A549 (cell line): ENCODE results near the gene CD8B. TPM values are rescaled to one million over a fixed set of nuclear protein-coding genes. Genes with fewer than 3 reads are reported as not detected.
A peak's percentile ranks its signal among the peaks of the same experiment; 100 is the strongest.

ENCODE experiments used
- ATAC-seq, 2 experiments: fragments of 200-7000 bp in 1 of 2; fragments of >200 bp in 1 of 2; cut with Nextera tagmentation in 1 of 2; cut with Tn5 transposase in 1 of 2; 3 replicates each; pipeline versions ENCODE4 v1.8.0 to v1.9.1; 2018 to 2020; ENCODE audit warnings: mild to moderate bottlenecking in 1 of 2, moderate library complexity in 1 of 2
- CTCF ChIA-PET: fragments of 300-600 bp; sonication (Branson Sonifier 250); formaldehyde crosslinking; extraction: SDS; loops from one replicate; lab custom pipeline; 2021; ENCODE audit warnings: antibody characterized with exemption, inconsistent platforms; lab: Yijun Ruan, JAX
- POLR2A ChIA-PET: fragments of 350-600 bp; formaldehyde crosslinking; extraction: SDS; loops from one replicate; lab custom pipeline; 2021; ENCODE audit warnings: antibody characterized with exemption, inconsistent platforms; lab: Yijun Ruan, JAX
- DNase-seq, 2 experiments: peaks; one replicate each; pipeline versions ENCODE4 v3.0.0 to v3.0.0-alpha.2; 2011 to 2016; ENCODE audit warnings: low read depth in 1 of 2, low spot score in 1 of 2
- FAIRE-seq: peaks from 2 replicates; lab custom pipeline; 2011; peaks lifted over from hg19 to GRCh38; lab: Jason Lieb, UNC
- H3K27ac ChIP-seq, 2 experiments: fragments of >200 bp; sonication (Bioruptor Twin); formaldehyde crosslinking; 3 replicates each; pipeline ENCODE4 v1.5.1; 2016 to 2017
- H3K4me1 ChIP-seq: fragments of >200 bp; sonication (Bioruptor Twin); formaldehyde crosslinking; 3 replicates; pipeline ENCODE4 v1.6.1; 2016
- H3K4me2 ChIP-seq: fragments of >200 bp; sonication (Bioruptor Twin); formaldehyde crosslinking; 3 replicates; pipeline ENCODE4 v1.6.1; 2016
- H3K4me3 ChIP-seq: fragments of >200 bp; sonication (Bioruptor Twin); formaldehyde crosslinking; 3 replicates; pipeline ENCODE4 v1.5.1; 2016
- H3K9me3 ChIP-seq: fragments of >200 bp; sonication (Bioruptor Twin); formaldehyde crosslinking; 3 replicates; pipeline ENCODE4 v1.6.1; 2016
- CBX2 ChIP-seq: fragments of 200-600 bp; sonication (generic); IDR thresholded peaks from 2 replicates; pipeline ENCODE4 v1.6.1; 2016; ENCODE audit warnings: low read depth, mild to moderate bottlenecking, borderline replicate concordance
- CHD4 ChIP-seq: fragments of 200-600 bp; sonication (generic); IDR thresholded peaks from 2 replicates; pipeline ENCODE4 v1.6.1; 2016; ENCODE audit warnings: antibody characterized with exemption, mild to moderate bottlenecking, borderline replicate concordance
- CTCF ChIP-seq: fragments of >200 bp; sonication (Bioruptor Twin); formaldehyde crosslinking; IDR thresholded peaks from 3 replicates; pipeline ENCODE4 v1.5.1; 2016
- ELK1 ChIP-seq: fragments of 150-350 bp; IDR thresholded peaks from 2 replicates; pipeline ENCODE4 v1.6.1; 2014; ENCODE audit warnings: low read depth, mild to moderate bottlenecking, low read length
- EP300 ChIP-seq, 2 experiments: fragments of >200 bp; sonication (Bioruptor Twin); formaldehyde crosslinking; IDR thresholded peaks; 2 replicates in 1 of 2; 3 replicates in 1 of 2; pipeline ENCODE4 v1.6.1; 2016 to 2017
- FOSL2 ChIP-seq, 2 experiments: fragments of 450-650 bp in 1 of 2; fragments of >200 bp in 1 of 2; sonication (Bioruptor Twin) in 1 of 2; formaldehyde crosslinking; IDR thresholded peaks; 2 replicates each; pipeline versions ENCODE4 v1.5.0 to v1.6.1; 2016 to 2020; ENCODE audit warnings: mild to moderate bottlenecking in 1 of 2, moderate library complexity in 1 of 2
- HDAC2 ChIP-seq: fragments of 200-600 bp; sonication (generic); IDR thresholded peaks from 2 replicates; pipeline ENCODE4 v1.6.1; 2016
- HOXA7 ChIP-seq: fragments of 250-450 bp; sonication (Bioruptor Pico); IDR thresholded peaks from 2 replicates; pipeline ENCODE4 v1.5.0; 2020; ENCODE audit warnings: mild to moderate bottlenecking, moderate library complexity
- JUN ChIP-seq, 2 experiments: fragments of >200 bp; sonication (Bioruptor Twin); formaldehyde crosslinking; IDR thresholded peaks; 2 replicates in 1 of 2; 3 replicates in 1 of 2; pipeline ENCODE4 v1.6.1; 2016 to 2017
- KDM1A ChIP-seq: fragments of 200-600 bp; sonication (generic); IDR thresholded peaks from 2 replicates; pipeline ENCODE4 v1.6.1; 2016; ENCODE audit warnings: low read depth, mild to moderate bottlenecking
- MAX ChIP-seq: IDR thresholded peaks from 2 replicates; pipeline ENCODE4 v1.6.1; 2012
- MAZ ChIP-seq: fragments of 150-350 bp; IDR thresholded peaks from 2 replicates; pipeline ENCODE4 v1.6.1; 2014; ENCODE audit warnings: antibody characterized with exemption, low read depth, low read length, borderline replicate concordance
- NPAS2 ChIP-seq: fragments of 250-450 bp; sonication (Bioruptor Pico); IDR thresholded peaks from 2 replicates; pipeline ENCODE4 v1.8.0; 2022; ENCODE audit warnings: mild to moderate bottlenecking, moderate library complexity, borderline replicate concordance
- PBX3 ChIP-seq: IDR thresholded peaks from 2 replicates; pipeline ENCODE4 v1.6.1; 2012
- PHF8 ChIP-seq: fragments of 200-600 bp; sonication (generic); IDR thresholded peaks from 2 replicates; pipeline ENCODE4 v1.6.1; 2016; ENCODE audit warnings: low read depth, mild to moderate bottlenecking, antibody characterized with exemption, moderate library complexity, borderline replicate concordance
- POLR2A ChIP-seq: IDR thresholded peaks from 2 replicates; pipeline ENCODE4 v1.6.1; 2012; ENCODE audit warnings: mild to moderate bottlenecking, low read length
- RCOR1 ChIP-seq: fragments of 150-350 bp; IDR thresholded peaks from 2 replicates; pipeline ENCODE4 v1.6.1; 2014; ENCODE audit warnings: antibody characterized with exemption, low read length, low read depth
- SMC3 ChIP-seq: fragments of >200 bp; sonication (Bioruptor Twin); formaldehyde crosslinking; IDR thresholded peaks from 3 replicates; pipeline ENCODE4 v1.6.1; 2018; ENCODE audit warnings: inconsistent platforms
- TFCP2L1 ChIP-seq: fragments of 250-450 bp; sonication (Bioruptor Pico); IDR thresholded peaks from 2 replicates; pipeline ENCODE4 v1.5.0; 2021; ENCODE audit warnings: mild to moderate bottlenecking
- TP53 ChIP-seq: fragments of 250-450 bp; sonication (Bioruptor Pico); IDR thresholded peaks from 2 replicates; pipeline ENCODE4 v1.5.0; 2021; ENCODE audit warnings: mild to moderate bottlenecking, moderate library complexity
- ZFP36 ChIP-seq: fragments of 450-650 bp; IDR thresholded peaks from 2 replicates; pipeline ENCODE4 v1.6.1; 2014; ENCODE audit warnings: borderline replicate concordance; ENCODE audit not compliant: partially characterized antibody
- whole genome bisulfite sequencing: methylation state at CpG from one replicate; pipeline ENCODE4 v1.1.6; 2017; ENCODE audit errors: missing lambda C conversion rate; 5-methylcytosine and 5-hydroxymethylcytosine counted together
- polyA plus RNA-seq, 4 experiments: library from polyadenylated mRNA; depleted of rRNA in 3 of 4; stranded (reverse); fragments of >200 nt; fragmentation: RNase III in 1 of 4; extraction: RNeasy Plus Mini Kit Qiagen cat#74134 plus additional on column Dnase treatment in 1 of 4; gene quantifications; 2 replicates in 3 of 4; 3 replicates in 1 of 4; pipeline ENCODE4 v1.2.3, GENCODE V29; 2011 to 2017

Gene CD8B
- polyA plus RNA-seq, 2 of the 4 experiments (the other 2 are of a cell fraction) = not detected

GRCh38 chr2:86793752-86794151 lies 67.9 kb downstream of the CD8B start:
- ATAC-seq (no peak), FAIRE-seq (no peak), DNase-seq (no peak)
- ChIA-PET CTCF (interaction anchor here (1.5 kb wide), 1 partner anchor 15 kb away, joined by 4 read pairs; no protein-coding TSS in a partner anchor), POLR2A (no interaction called here)
- Histone ChIP-seq H3K4me3 (no peak overlapping the region), H3K4me2 (no peak overlapping the region), H3K27ac (no peak overlapping the region), H3K4me1 (peaks cover 19% of the 10 kb centered on the region; the same call in 2 of the 3 replicates), H3K9me3 (peaks cover 15% of the 10 kb centered on the region)
- no peak for TF ChIP-seq KDM1A
- no peak for TF ChIP-seq HOXA7
- TF ChIP-seq ELK1 = no peak
- no peak for TF ChIP-seq MAZ
- no peak for TF ChIP-seq TFCP2L1 (CRISPR knock-in tag)
- TF ChIP-seq CHD4 = no peak
- no peak for TF ChIP-seq EP300 (IDR thresholded peaks at IDR 0.05)
- TF ChIP-seq FOSL2 (IDR thresholded peaks at IDR 0.05) = no peak
- TF ChIP-seq FOSL2 (CRISPR knock-in tag; IDR thresholded peaks at IDR 0.05) = no peak
- TF ChIP-seq ZFP36 = no peak
- no peak for TF ChIP-seq NPAS2
- WGBS = 46% methylated on average over 4 of the region's 4 CpGs

GRCh38 chr2:86791573-86791972 lies 70.1 kb downstream of the CD8B start:
- H3K4me2 ChIP-seq = no peak overlapping the region

More at GRCh38 chr2:86791573-86791972, 70.1 kb downstream of the CD8B start:
- CTCF ChIA-PET = interaction anchor here (0.5 to 2.4 kb wide), 5 partner anchors 13 to 389 kb away, joined by 3 to 13 read pairs (median 3); no protein-coding TSS in a partner anchor
- peak in 1 of 2 experiments; percentile 15; a peak in 1 of 6 replicates for ATAC-seq
- H3K4me1 ChIP-seq = peaks cover 19% of the 10 kb centered on the region; the same call in 2 of the 3 replicates
- TF ChIP-seq JUN (IDR thresholded peaks at IDR 0.05) (no peak), CBX2 (no peak), HDAC2 (no peak), RCOR1 (no peak), POLR2A (no peak), PHF8 (no peak), FOSL2 (IDR thresholded peaks at IDR 0.05) (no peak), FOSL2 (CRISPR knock-in tag; IDR thresholded peaks at IDR 0.05) (no peak), MAX (no peak), PBX3 (no peak), CTCF (no peak), TP53 (no peak), SMC3 (no peak)
- TF ChIP-seq, all 56 proteins: peak for 0
- POLR2A ChIA-PET = no interaction called here
- no peak overlapping the region for H3K4me3 ChIP-seq
- no peak for FAIRE-seq
- no peak for DNase-seq
- WGBS = 65% methylated on average over 7 of the region's 7 CpGs
- peaks cover 6% of the 10 kb centered on the region; the same call in 2 of the 3 replicates for H3K9me3 ChIP-seq
- H3K27ac ChIP-seq = no peak overlapping the region
